ENCODE data around the gene TTC21B.
A peak's percentile ranks its signal among the peaks of the same experiment; 100 is the strongest.

The TTC21B gene

DNA sequence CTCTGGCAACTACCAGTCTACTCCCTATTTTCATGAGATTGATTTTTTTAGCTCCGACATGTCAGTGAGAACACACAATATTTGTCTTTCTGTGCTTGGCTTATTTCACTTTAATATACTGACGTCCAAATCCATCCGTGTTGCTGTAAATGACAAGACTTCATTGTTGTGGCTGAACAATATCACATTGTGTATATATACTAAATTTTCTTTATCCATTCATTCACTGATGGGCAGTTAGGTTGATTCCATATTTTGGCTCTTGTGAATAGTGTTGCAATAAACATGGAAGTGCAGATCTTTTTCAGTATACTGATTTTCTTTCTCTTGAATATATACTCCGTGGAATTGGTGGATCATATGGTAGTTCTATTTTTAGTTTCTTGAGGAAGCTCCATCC lies 5.8 kb upstream of the TTC21B start:
- Histone ChIP-seq H3K9ac (ENCODE audit: low read length in 5 of 5) (no peak overlapping the region), H3K4me1 (ENCODE audit: control insufficient read depth in 5 of 5, insufficient read depth in 5 of 5, low read length in 5 of 5) (peaks cover 3 to 8% (median 5%) of the 10 kb centered on the region in 5 donors), H3K4me3 (ENCODE audit: low read depth in 1 of 5, low read length in 5 of 5) (no peak overlapping the region), H3K27me3 (ENCODE audit: control insufficient read depth in 5 of 5, insufficient read depth in 4 of 5, low read length in 5 of 5) (no peaks in the 10 kb centered on the region), H3K27ac (ENCODE audit: low read depth, low read length) (no peak overlapping the region), H3K36me3 (ENCODE audit: control insufficient read depth in 5 of 5, insufficient read depth in 5 of 5, low read length in 5 of 5) (no peaks in the 10 kb centered on the region), H3K9me3 (ENCODE audit: control insufficient read depth in 5 of 5, low read length in 5 of 5) (no peaks in the 10 kb centered on the region)

DNA sequence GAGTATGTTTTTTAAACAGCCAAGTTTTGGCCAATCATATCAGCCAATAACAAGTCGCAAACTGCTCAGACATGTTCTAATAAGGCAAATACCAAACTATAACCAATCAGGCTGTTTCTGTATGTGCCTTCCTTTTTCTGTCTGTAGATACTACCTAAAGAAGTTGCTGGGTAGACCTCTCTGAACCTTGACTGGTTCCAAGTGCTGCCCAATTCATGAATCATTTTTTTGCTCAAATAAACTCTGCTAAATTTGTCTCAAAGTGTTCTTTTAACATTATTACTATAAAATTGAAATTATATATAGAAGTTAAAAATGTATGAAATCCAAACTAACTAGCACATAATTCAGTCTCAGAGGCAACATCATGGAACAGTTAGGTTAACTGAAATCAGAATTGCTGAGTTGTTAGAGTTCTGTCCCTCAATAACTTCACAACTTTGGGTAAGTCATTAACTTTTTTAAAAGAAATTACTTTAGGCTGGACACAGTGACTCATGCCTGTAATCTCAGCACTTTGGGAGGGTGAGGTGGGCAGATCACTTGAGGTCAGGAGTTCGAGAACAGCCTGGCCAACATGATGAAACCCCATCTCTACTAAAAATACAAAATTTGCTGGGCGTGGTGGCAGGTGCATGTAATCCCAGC lies 4.9 kb upstream of the TTC21B start:
- H3K27me3 ChIP-seq (ENCODE audit: control insufficient read depth in 5 of 5, insufficient read depth in 4 of 5, low read length in 5 of 5): no peaks in the 10 kb centered on the region
- H3K4me3 ChIP-seq (ENCODE audit: low read depth in 1 of 5, low read length in 5 of 5): no peak overlapping the region
- no peak overlapping the region for H3K27ac ChIP-seq (ENCODE audit: low read depth, low read length)
- no peak overlapping the region for H3K9ac ChIP-seq (ENCODE audit: low read length in 5 of 5)
- no peaks in the 10 kb centered on the region for H3K9me3 ChIP-seq (ENCODE audit: control insufficient read depth in 5 of 5, low read length in 5 of 5)
- H3K4me1 ChIP-seq (ENCODE audit: control insufficient read depth in 5 of 5, insufficient read depth in 5 of 5, low read length in 5 of 5): peaks cover 6 to 12% (median 8%) of the 10 kb centered on the region in 5 donors
- H3K36me3 ChIP-seq (ENCODE audit: control insufficient read depth in 5 of 5, insufficient read depth in 5 of 5, low read length in 5 of 5): no peaks in the 10 kb centered on the region

DNA sequence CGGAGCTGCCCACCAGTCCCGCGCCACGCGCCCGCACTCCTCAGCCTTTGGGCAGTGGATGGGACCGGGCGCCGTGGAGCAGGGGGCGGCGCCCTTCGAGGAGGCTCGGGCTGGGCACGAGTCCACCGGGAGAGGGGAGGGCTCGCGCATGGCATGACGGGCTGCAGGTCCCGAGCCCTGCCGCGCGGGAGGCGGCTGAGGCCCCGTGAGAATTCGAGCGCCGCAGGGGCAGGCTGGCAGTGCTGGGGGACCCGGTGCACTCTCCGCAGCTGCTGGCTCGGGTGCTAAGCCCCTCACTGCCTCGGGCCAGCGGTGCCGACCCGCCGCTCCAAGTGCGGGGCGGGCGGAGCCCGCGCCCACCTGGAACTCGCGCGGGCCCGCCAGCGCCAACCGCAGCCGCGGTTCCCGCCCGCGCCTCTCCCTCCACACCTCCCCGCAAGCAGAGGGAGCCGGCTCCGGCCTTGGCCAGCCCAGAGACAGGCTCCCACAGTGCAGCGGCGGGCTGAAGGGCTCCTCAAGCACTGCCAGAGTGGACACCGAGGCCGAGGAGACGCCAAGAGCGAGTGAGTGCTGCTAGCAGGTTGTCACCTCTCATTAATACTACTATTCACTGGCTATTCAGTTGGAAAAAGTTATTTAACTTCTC lies 3.6 kb upstream of the TTC21B start:
- H3K36me3 ChIP-seq (ENCODE audit: control insufficient read depth in 5 of 5, insufficient read depth in 5 of 5, low read length in 5 of 5): no peaks in the 10 kb centered on the region
- H3K27ac ChIP-seq (ENCODE audit: low read depth, low read length): no peak overlapping the region
- H3K9me3 ChIP-seq (ENCODE audit: control insufficient read depth in 5 of 5, low read length in 5 of 5): no peaks in the 10 kb centered on the region
- H3K4me1 ChIP-seq (ENCODE audit: control insufficient read depth in 5 of 5, insufficient read depth in 5 of 5, low read length in 5 of 5): peaks cover 6 to 21% (median 19%) of the 10 kb centered on the region in 5 donors
- H3K9ac ChIP-seq (ENCODE audit: low read length in 5 of 5): no peak overlapping the region
- H3K4me3 ChIP-seq (ENCODE audit: low read depth in 1 of 5, low read length in 5 of 5): no peak overlapping the region
- H3K27me3 ChIP-seq (ENCODE audit: control insufficient read depth in 5 of 5, insufficient read depth in 4 of 5, low read length in 5 of 5): no peaks in the 10 kb centered on the region

DNA sequence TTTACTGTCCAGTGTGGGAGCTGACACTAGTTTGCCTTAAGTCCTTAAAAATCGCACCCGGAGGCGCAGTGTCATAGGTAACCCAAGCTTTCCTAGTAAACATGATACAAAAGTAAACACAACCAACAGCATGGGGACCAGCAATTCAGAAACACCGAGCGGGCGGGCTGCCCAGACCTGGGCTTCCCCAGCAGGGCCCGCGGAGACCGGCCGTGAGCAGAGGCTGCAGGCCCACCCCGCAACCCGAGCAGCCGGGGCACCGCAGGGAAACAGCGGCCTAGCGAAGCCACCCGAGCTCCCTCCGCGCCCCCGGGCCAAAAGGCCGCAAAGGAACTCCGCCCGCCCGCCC lies 296 bp downstream of the TTC21B start:
- H3K4me3 ChIP-seq (ENCODE audit: low read depth in 1 of 5, low read length in 5 of 5): peak overlapping the region; percentile 69 to 84 (median 79)
- H3K36me3 ChIP-seq (ENCODE audit: control insufficient read depth in 5 of 5, insufficient read depth in 5 of 5, low read length in 5 of 5): peaks cover 0 to 7% (median 4%) of the 10 kb centered on the region in 5 donors
- no peaks in the 10 kb centered on the region for H3K9me3 ChIP-seq (ENCODE audit: control insufficient read depth in 5 of 5, low read length in 5 of 5)
- H3K27me3 ChIP-seq (ENCODE audit: control insufficient read depth in 5 of 5, insufficient read depth in 4 of 5, low read length in 5 of 5): no peaks in the 10 kb centered on the region
- peak overlapping the region in 4 of 5 donors; percentile 85 to 95 (median 92) for H3K9ac ChIP-seq (ENCODE audit: low read length in 5 of 5)
- H3K4me1 ChIP-seq (ENCODE audit: control insufficient read depth in 5 of 5, insufficient read depth in 5 of 5, low read length in 5 of 5): peaks cover 7 to 29% (median 26%) of the 10 kb centered on the region in 5 donors
- peak overlapping the region; percentile 76 for H3K27ac ChIP-seq (ENCODE audit: low read depth, low read length)

DNA sequence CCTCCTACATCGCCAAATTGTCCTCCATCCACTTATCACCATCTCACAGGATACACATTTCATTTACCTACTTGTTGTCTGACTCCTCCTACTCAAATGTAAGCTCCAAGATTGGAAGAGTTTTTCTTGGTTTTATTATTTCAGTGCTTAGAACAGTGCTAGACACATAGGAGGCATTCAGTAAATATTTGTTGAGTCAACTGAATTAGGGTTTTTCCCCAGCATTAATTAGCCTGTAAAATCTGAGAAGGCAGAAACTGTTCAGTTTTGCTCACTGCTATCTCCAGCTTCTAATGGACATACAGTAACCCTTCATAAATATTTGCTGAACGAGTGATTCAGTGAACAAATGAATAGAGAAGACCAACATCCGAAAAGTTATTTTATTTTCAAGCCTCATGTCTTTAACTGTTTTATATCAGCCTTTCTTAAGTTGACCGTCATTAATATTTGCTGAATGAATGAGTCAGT lies 800 bp downstream of the TTC21B start:
- H3K27ac ChIP-seq (ENCODE audit: low read depth, low read length): peak overlapping the region; percentile 76
- peak overlapping the region; percentile 69 to 84 (median 79) for H3K4me3 ChIP-seq (ENCODE audit: low read depth in 1 of 5, low read length in 5 of 5)
- peaks cover 0 to 12% (median 4%) of the 10 kb centered on the region in 5 donors for H3K36me3 ChIP-seq (ENCODE audit: control insufficient read depth in 5 of 5, insufficient read depth in 5 of 5, low read length in 5 of 5)

DNA sequence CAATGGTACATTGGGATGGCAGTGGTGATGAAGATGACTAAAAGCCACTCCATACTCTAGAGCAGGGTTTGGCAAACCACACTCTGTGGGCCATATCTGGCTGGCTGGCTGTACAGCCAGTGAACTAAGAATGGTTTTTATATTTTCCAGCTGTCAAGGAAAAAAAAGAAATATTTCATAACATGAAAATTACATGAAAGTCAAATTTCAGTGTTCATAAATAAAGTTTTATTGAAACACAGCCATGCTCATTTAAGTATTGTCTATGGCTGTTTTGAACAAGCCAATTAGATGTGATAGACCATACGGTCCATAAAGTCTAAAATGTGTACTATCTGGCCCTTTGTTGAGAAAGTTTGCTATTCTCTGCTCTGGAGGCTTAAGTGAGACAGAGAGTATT lies 1.5 kb downstream of the TTC21B start:
- Histone ChIP-seq H3K36me3 (ENCODE audit: control insufficient read depth in 5 of 5, insufficient read depth in 5 of 5, low read length in 5 of 5) (peaks cover 0 to 19% (median 4%) of the 10 kb centered on the region in 5 donors), H3K9me3 (ENCODE audit: control insufficient read depth in 5 of 5, low read length in 5 of 5) (no peaks in the 10 kb centered on the region), H3K4me3 (ENCODE audit: low read depth in 1 of 5, low read length in 5 of 5) (peak overlapping the region in 3 of 5 donors; percentile 79 to 84 (median 82)), H3K4me1 (ENCODE audit: control insufficient read depth in 5 of 5, insufficient read depth in 5 of 5, low read length in 5 of 5) (peaks cover 7 to 29% (median 26%) of the 10 kb centered on the region in 5 donors), H3K27me3 (ENCODE audit: control insufficient read depth in 5 of 5, insufficient read depth in 4 of 5, low read length in 5 of 5) (no peaks in the 10 kb centered on the region), H3K27ac (ENCODE audit: low read depth, low read length) (no peak overlapping the region), H3K9ac (ENCODE audit: low read length in 5 of 5) (peak overlapping the region in 2 of 5 donors; percentile 28 to 90)

More for the DNA sequence above, 800 bp downstream of the TTC21B start:
- Histone ChIP-seq H3K9ac (ENCODE audit: low read length in 5 of 5) (peak overlapping the region in 4 of 5 donors; percentile 85 to 95 (median 92)), H3K4me1 (ENCODE audit: control insufficient read depth in 5 of 5, insufficient read depth in 5 of 5, low read length in 5 of 5) (peaks cover 7 to 29% (median 26%) of the 10 kb centered on the region in 5 donors), H3K9me3 (ENCODE audit: control insufficient read depth in 5 of 5, low read length in 5 of 5) (no peaks in the 10 kb centered on the region), H3K27me3 (ENCODE audit: control insufficient read depth in 5 of 5, insufficient read depth in 4 of 5, low read length in 5 of 5) (no peaks in the 10 kb centered on the region)

DNA sequence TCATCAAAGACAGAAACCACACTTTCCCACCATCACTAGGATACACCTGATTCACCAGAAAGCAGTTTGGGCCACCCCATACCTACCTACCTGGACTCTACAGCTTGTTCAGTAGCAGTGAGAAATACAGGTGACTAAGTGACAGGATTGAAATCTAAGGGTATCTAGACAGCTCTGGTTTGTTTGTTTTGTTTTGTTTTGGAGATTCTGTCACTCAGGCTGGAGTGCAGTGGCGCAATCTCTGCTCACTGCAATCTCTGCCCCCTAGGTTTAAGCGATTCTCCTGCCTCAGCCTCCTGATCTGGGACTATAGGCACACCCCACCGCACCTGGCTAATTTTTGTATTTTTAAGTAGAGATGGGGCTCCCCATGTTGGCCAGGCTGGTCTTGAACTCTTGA lies 3.1 kb downstream of the TTC21B start:
- no peaks in the 10 kb centered on the region for H3K9me3 ChIP-seq (ENCODE audit: control insufficient read depth in 5 of 5, low read length in 5 of 5)
- no peak overlapping the region for H3K27ac ChIP-seq (ENCODE audit: low read depth, low read length)
- no peak overlapping the region for H3K9ac ChIP-seq (ENCODE audit: low read length in 5 of 5)
- no peak overlapping the region for H3K4me3 ChIP-seq (ENCODE audit: low read depth in 1 of 5, low read length in 5 of 5)
- H3K36me3 ChIP-seq (ENCODE audit: control insufficient read depth in 5 of 5, insufficient read depth in 5 of 5, low read length in 5 of 5): peaks cover 0 to 22% (median 8%) of the 10 kb centered on the region in 5 donors
- peaks cover 7 to 29% (median 26%) of the 10 kb centered on the region in 5 donors for H3K4me1 ChIP-seq (ENCODE audit: control insufficient read depth in 5 of 5, insufficient read depth in 5 of 5, low read length in 5 of 5)
- no peaks in the 10 kb centered on the region for H3K27me3 ChIP-seq (ENCODE audit: control insufficient read depth in 5 of 5, insufficient read depth in 4 of 5, low read length in 5 of 5)

DNA sequence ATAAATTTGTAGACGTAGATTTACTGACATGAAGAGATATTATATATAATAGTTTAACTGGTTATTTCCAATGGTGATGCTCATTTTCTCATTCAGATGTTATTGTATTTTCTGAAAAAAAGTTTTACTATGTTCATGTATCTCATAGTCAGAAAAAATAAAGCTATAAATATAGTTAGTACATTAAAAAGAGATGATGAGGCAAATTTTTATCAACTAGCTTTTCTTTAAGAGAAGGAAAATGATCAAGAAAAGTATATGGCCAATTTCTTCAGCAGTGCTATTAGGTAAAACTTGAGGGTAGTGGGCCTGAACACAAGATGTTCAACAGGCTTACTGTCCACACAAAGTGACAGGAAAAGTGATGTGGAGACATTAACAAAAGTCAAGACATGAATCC lies 11.7 kb downstream of the TTC21B start:
- H3K9me3 ChIP-seq (ENCODE audit: control insufficient read depth in 5 of 5, low read length in 5 of 5): no peaks in the 10 kb centered on the region
- H3K36me3 ChIP-seq (ENCODE audit: control insufficient read depth in 5 of 5, insufficient read depth in 5 of 5, low read length in 5 of 5): peaks cover 27 to 57% (median 39%) of the 10 kb centered on the region in 5 donors
- H3K4me1 ChIP-seq (ENCODE audit: control insufficient read depth in 5 of 5, insufficient read depth in 5 of 5, low read length in 5 of 5): peaks cover 0 to 3% (median 0%) of the 10 kb centered on the region in 5 donors
- no peak overlapping the region for H3K4me3 ChIP-seq (ENCODE audit: low read depth in 1 of 5, low read length in 5 of 5)
- H3K27ac ChIP-seq (ENCODE audit: low read depth, low read length): no peak overlapping the region
- H3K9ac ChIP-seq (ENCODE audit: low read length in 5 of 5): no peak overlapping the region
- H3K27me3 ChIP-seq (ENCODE audit: control insufficient read depth in 5 of 5, insufficient read depth in 4 of 5, low read length in 5 of 5): no peaks in the 10 kb centered on the region

DNA sequence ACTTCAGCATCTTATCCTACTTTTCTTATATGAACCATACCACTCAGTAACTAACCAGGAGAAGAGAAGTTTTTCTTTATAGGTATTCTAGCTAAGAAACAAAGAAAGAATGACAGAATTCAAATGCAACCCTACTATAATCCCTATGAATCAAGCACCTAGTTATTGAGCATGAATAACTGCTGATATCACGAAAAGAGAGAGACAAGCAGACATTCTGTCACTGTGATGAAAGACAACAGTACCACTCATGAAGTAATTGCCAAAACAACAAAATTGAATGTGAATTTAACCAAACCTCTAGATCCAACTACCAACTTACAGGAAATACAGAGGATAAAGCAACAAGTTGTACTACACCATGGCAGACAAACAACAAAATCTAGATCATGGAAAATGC lies 15.3 kb downstream of the TTC21B start:
- Histone ChIP-seq H3K4me1 (ENCODE audit: control insufficient read depth in 5 of 5, insufficient read depth in 5 of 5, low read length in 5 of 5) (no peaks in the 10 kb centered on the region), H3K36me3 (ENCODE audit: control insufficient read depth in 5 of 5, insufficient read depth in 5 of 5, low read length in 5 of 5) (peaks cover 33 to 70% (median 47%) of the 10 kb centered on the region in 5 donors), H3K4me3 (ENCODE audit: low read depth in 1 of 5, low read length in 5 of 5) (no peak overlapping the region), H3K27me3 (ENCODE audit: control insufficient read depth in 5 of 5, insufficient read depth in 4 of 5, low read length in 5 of 5) (no peaks in the 10 kb centered on the region), H3K27ac (ENCODE audit: low read depth, low read length) (no peak overlapping the region), H3K9ac (ENCODE audit: low read length in 5 of 5) (no peak overlapping the region), H3K9me3 (ENCODE audit: control insufficient read depth in 5 of 5, low read length in 5 of 5) (no peaks in the 10 kb centered on the region)

DNA sequence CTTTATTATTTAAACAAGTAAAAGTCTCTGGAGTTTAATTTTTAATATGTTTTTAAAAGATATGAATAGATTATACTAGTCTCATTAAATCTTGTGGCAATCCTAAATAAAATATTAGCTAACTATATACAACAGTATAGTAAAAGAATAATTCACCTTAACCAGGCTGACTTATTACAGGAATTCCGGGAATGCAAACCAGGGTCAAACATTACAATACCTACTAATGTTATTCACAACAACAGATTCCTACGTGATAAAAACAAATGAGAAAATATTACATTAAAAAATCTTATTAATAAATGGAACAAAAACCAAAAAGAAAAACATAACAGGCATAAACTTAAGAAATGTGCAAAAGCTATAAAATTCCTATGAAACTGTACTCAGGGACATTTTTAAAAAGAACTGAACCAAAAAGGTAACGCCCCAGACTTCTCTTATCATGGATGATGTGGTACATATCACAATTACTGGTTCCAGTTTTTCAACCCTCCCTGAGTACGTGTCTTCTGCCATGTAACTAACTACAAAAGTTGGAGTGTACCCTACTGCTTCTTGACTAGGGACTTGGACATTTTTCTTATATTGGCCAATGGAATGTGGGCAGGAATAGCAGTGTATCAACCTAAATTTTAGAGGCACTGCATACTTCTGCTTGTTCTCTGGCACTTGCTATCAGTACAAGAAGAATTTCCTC lies 20.2 kb downstream of the TTC21B start:
- Histone ChIP-seq H3K9me3 (ENCODE audit: control insufficient read depth in 5 of 5, low read length in 5 of 5) (no peaks in the 10 kb centered on the region), H3K9ac (ENCODE audit: low read length in 5 of 5) (no peak overlapping the region), H3K27me3 (ENCODE audit: control insufficient read depth in 5 of 5, insufficient read depth in 4 of 5, low read length in 5 of 5) (no peaks in the 10 kb centered on the region), H3K4me3 (ENCODE audit: low read depth in 1 of 5, low read length in 5 of 5) (no peak overlapping the region), H3K36me3 (ENCODE audit: control insufficient read depth in 5 of 5, insufficient read depth in 5 of 5, low read length in 5 of 5) (peaks cover 34 to 76% (median 53%) of the 10 kb centered on the region in 5 donors), H3K4me1 (ENCODE audit: control insufficient read depth in 5 of 5, insufficient read depth in 5 of 5, low read length in 5 of 5) (no peaks in the 10 kb centered on the region), H3K27ac (ENCODE audit: low read depth, low read length) (no peak overlapping the region)
